ENCODE results near the gene SPOUT1.

Gene SPOUT1

GRCh38 chr9:128824911-128825310, 4.7 kb downstream of the SPOUT1 start:
- DNase-seq (ENCODE audit: low spot score): no peak
- Mint-ChIP-seq H3K27ac (no peak overlapping the region), H3K9me3 (no peaks in the 10 kb centered on the region), H3K4me1 (ENCODE audit: low read depth) (peaks cover 16% of the 10 kb centered on the region), H3K27me3 (ENCODE audit: low read depth) (no peaks in the 10 kb centered on the region), H3K4me3 (no peak overlapping the region), H3K36me3 (ENCODE audit: low read depth) (peaks cover 42% of the 10 kb centered on the region)

GRCh38 chr9:128823903-128824406, 5.6 kb downstream of the SPOUT1 start:
- Mint-ChIP-seq H3K4me1 (ENCODE audit: low read depth) (peaks cover 17% of the 10 kb centered on the region), H3K27me3 (ENCODE audit: low read depth) (no peaks in the 10 kb centered on the region), H3K9me3 (no peaks in the 10 kb centered on the region), H3K27ac (no peak overlapping the region), H3K4me3 (no peak overlapping the region), H3K36me3 (ENCODE audit: low read depth) (peaks cover 38% of the 10 kb centered on the region)
- no peak for DNase-seq (ENCODE audit: low spot score)

GRCh38 chr9:128823362-128823902, 6.2 kb downstream of the SPOUT1 start:
- Mint-ChIP-seq H3K36me3 (ENCODE audit: low read depth) (peaks cover 32% of the 10 kb centered on the region), H3K27ac (no peak overlapping the region), H3K9me3 (no peaks in the 10 kb centered on the region), H3K4me3 (no peak overlapping the region), H3K4me1 (ENCODE audit: low read depth) (peaks cover 11% of the 10 kb centered on the region), H3K27me3 (ENCODE audit: low read depth) (no peaks in the 10 kb centered on the region)
- no peak for DNase-seq (ENCODE audit: low spot score)

- no peak overlapping the region for H3K4me3 Mint-ChIP-seq
- H3K9me3 Mint-ChIP-seq: no peaks in the 10 kb centered on the region
- no peak overlapping the region for H3K27ac Mint-ChIP-seq
- no peak for DNase-seq (ENCODE audit: low spot score)
- H3K27me3 Mint-ChIP-seq (ENCODE audit: low read depth): no peaks in the 10 kb centered on the region
- peaks cover 8% of the 10 kb centered on the region for H3K4me1 Mint-ChIP-seq (ENCODE audit: low read depth)
- peaks cover 28% of the 10 kb centered on the region for H3K36me3 Mint-ChIP-seq (ENCODE audit: low read depth)
Observed at GRCh38 chr9:128822407-128823042, 7.1 kb downstream of the SPOUT1 start.

GRCh38 chr9:128821584-128822406, 7.8 kb downstream of the SPOUT1 start:
- H3K4me3 Mint-ChIP-seq: no peak overlapping the region
- H3K27me3 Mint-ChIP-seq (ENCODE audit: low read depth): no peaks in the 10 kb centered on the region
- H3K4me1 Mint-ChIP-seq (ENCODE audit: low read depth): peaks cover 8% of the 10 kb centered on the region
- peaks cover 22% of the 10 kb centered on the region for H3K36me3 Mint-ChIP-seq (ENCODE audit: low read depth)
- no peaks in the 10 kb centered on the region for H3K9me3 Mint-ChIP-seq
- H3K27ac Mint-ChIP-seq: peak overlapping the region; percentile 31
- DNase-seq (ENCODE audit: low spot score): no peak

- H3K27me3 Mint-ChIP-seq (ENCODE audit: low read depth): no peaks in the 10 kb centered on the region
- H3K9me3 Mint-ChIP-seq: no peaks in the 10 kb centered on the region
- H3K36me3 Mint-ChIP-seq (ENCODE audit: low read depth): peaks cover 18% of the 10 kb centered on the region
- peak overlapping the region; percentile 31 for H3K27ac Mint-ChIP-seq
- H3K4me1 Mint-ChIP-seq (ENCODE audit: low read depth): peaks cover 8% of the 10 kb centered on the region
- H3K4me3 Mint-ChIP-seq: peak overlapping the region; percentile 51
- DNase-seq (ENCODE audit: low spot score): no peak
Observed at GRCh38 chr9:128820665-128821583, 8.7 kb downstream of the SPOUT1 start.

- DNase-seq (ENCODE audit: low spot score): no peak
- H3K4me1 Mint-ChIP-seq (ENCODE audit: low read depth): peaks cover 8% of the 10 kb centered on the region
- peaks cover 18% of the 10 kb centered on the region for H3K36me3 Mint-ChIP-seq (ENCODE audit: low read depth)
- no peaks in the 10 kb centered on the region for H3K9me3 Mint-ChIP-seq
- H3K27me3 Mint-ChIP-seq (ENCODE audit: low read depth): no peaks in the 10 kb centered on the region
- no peak overlapping the region for H3K27ac Mint-ChIP-seq
- H3K4me3 Mint-ChIP-seq: peak overlapping the region; percentile 51
Observed at GRCh38 chr9:128819716-128820664, 9.6 kb downstream of the SPOUT1 start.

- H3K27ac Mint-ChIP-seq: peak overlapping the region; percentile 68
- no peaks in the 10 kb centered on the region for H3K27me3 Mint-ChIP-seq (ENCODE audit: low read depth)
- no peaks in the 10 kb centered on the region for H3K9me3 Mint-ChIP-seq
- peak; percentile 29 for DNase-seq (ENCODE audit: low spot score)
- H3K4me3 Mint-ChIP-seq: peak overlapping the region; percentile 80
- peaks cover 8% of the 10 kb centered on the region for H3K4me1 Mint-ChIP-seq (ENCODE audit: low read depth)
- peaks cover 13% of the 10 kb centered on the region for H3K36me3 Mint-ChIP-seq (ENCODE audit: low read depth)
Observed at GRCh38 chr9:128818839-128819715, 10.5 kb downstream of the SPOUT1 start.

GRCh38 chr9:128818099-128818838, 11.3 kb downstream of the SPOUT1 start, which contains the start of gene ENDOG:
Gene ENDOG, plus strand, starts transcription at chr9:128818500. Its CDS starts 185 bp downstream, at chr9:128818685.
- peak within 1 kb of the TSS; percentile 76 for H3K27ac Mint-ChIP-seq
- no peaks in the 10 kb centered on the region for H3K27me3 Mint-ChIP-seq (ENCODE audit: low read depth)
- H3K36me3 Mint-ChIP-seq (ENCODE audit: low read depth): peaks cover 13% of the 10 kb centered on the region
- peaks cover 8% of the 10 kb centered on the region for H3K4me1 Mint-ChIP-seq (ENCODE audit: low read depth)
- peak; percentile 99 for DNase-seq (ENCODE audit: low spot score)
- no peaks in the 10 kb centered on the region for H3K9me3 Mint-ChIP-seq
- H3K4me3 Mint-ChIP-seq: peak within 1 kb of the TSS; percentile 86

GRCh38 chr9:128810873-128811272, 18.7 kb downstream of the SPOUT1 start:
- H3K4me3 Mint-ChIP-seq: no peak overlapping the region
- H3K9me3 Mint-ChIP-seq: no peaks in the 10 kb centered on the region
- no peak for DNase-seq (ENCODE audit: low spot score)
- H3K4me1 Mint-ChIP-seq (ENCODE audit: low read depth): no peaks in the 10 kb centered on the region
- H3K27me3 Mint-ChIP-seq (ENCODE audit: low read depth): no peaks in the 10 kb centered on the region
- peaks cover 5% of the 10 kb centered on the region for H3K36me3 Mint-ChIP-seq (ENCODE audit: low read depth)
- H3K27ac Mint-ChIP-seq: no peak overlapping the region

- DNase-seq (ENCODE audit: low spot score): no peak
- H3K27me3 Mint-ChIP-seq (ENCODE audit: low read depth): no peaks in the 10 kb centered on the region
- no peaks in the 10 kb centered on the region for H3K4me1 Mint-ChIP-seq (ENCODE audit: low read depth)
- H3K9me3 Mint-ChIP-seq: no peaks in the 10 kb centered on the region
- H3K36me3 Mint-ChIP-seq (ENCODE audit: low read depth): peaks cover 8% of the 10 kb centered on the region
- no peak overlapping the region for H3K4me3 Mint-ChIP-seq
- H3K27ac Mint-ChIP-seq: no peak overlapping the region
Observed at GRCh38 chr9:128809831-128810230, 19.8 kb downstream of the SPOUT1 start.

All from T-helper 2 cell treated with Interferon-gamma antibody and Interleukin-4, amounts not matched to agents 5 μg/mL and 100 μg/mL, for 36 hours (primary cell).